ENCODE measurements around the gene TEX13D.

DNA sequence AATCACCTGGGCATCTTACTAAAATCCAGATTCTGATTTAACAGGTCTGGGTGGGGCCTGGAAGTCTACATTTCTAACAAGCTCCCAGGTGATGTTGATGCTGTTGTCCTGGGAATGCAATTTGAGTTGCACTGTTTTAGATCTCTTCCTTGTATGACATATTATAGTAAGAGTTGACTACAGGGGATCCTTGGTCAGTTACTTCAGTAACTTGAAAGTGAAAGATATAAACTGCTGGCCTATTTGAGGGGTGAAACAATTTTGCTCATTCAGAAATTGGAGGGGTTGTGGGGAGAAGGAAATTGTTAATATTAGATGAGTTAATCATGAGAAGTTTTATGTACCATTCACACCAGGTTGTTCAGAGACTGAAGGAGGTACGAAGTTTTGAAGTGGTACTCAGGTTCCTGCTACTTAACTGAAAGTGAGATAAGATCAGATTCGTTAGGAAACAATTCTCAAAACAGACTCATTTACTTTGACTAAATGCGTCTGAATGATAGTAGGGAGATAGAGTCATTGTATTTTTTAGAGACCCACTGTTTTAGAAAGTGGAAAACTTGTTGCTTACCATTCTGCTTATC lies 26.4 kb downstream of the TEX13D start:
- no peak for TF ChIP-seq EZH2 (IDR thresholded peaks at IDR 0.05; ENCODE audit: insufficient read depth, poor library complexity, severe bottlenecking)
- TF ChIP-seq EZH2phosphoT487 (IDR thresholded peaks at IDR 0.05; ENCODE audit: insufficient read depth, low read depth) = no peak
